ENCODE data around the gene FYCO1.

- TF ChIP-seq POLR2A (IDR thresholded peaks at IDR 0.05) = no peak
- no peak for TF ChIP-seq CTCF (IDR thresholded peaks at IDR 0.05)
Observed at GRCh38 chr3:46027021-46027705, 31.5 kb upstream of the FYCO1 start, which contains the start of gene XCR1.
